Prostate gland (tissue), 2 donors: Measurements from ENCODE around the gene TPP1. TPM values are rescaled to one million over a fixed set of nuclear protein-coding genes. Genes with fewer than 3 reads are reported as not detected.

ENCODE experiments used
- DNase-seq: peaks from one replicate; pipeline ENCODE4 v3.0.0-alpha.2; 2019; ENCODE audit warnings: low spot score
- H3K27ac ChIP-seq, 2 donors: fragments of 200-600 bp; sonication (generic); 2 replicates each; pipeline ENCODE4 v1.5.1; 2017 to 2019
- H3K27me3 ChIP-seq: fragments of 200-600 bp; sonication (generic); replicated peaks from 2 replicates; pipeline ENCODE4 v1.5.1; 2019; ENCODE audit not compliant: insufficient read depth
- H3K36me3 ChIP-seq, 2 donors: fragments of 200-600 bp; sonication (generic); 1 replicate in 1 of 2; 2 replicates in 1 of 2; pipeline versions ENCODE4 v1.5.1 to v1.8.1; 2017 to 2019
- H3K4me1 ChIP-seq: fragments of 200-600 bp; sonication (generic); replicated peaks from 2 replicates; pipeline ENCODE4 v1.5.1; 2019
- H3K4me3 ChIP-seq, 2 donors: fragments of 200-600 bp; sonication (generic); 2 replicates each; pipeline ENCODE4 v1.5.1; 2017 to 2019
- H3K9me3 ChIP-seq: fragments of 200-600 bp; sonication (generic); 2 replicates; pipeline ENCODE4 v1.5.1; 2017
- CTCF ChIP-seq, 4 experiments: fragments of 200-600 bp in 2 of 4; fragments of 450-650 bp in 2 of 4; sonication (generic) in 2 of 4; IDR thresholded peaks; 1 replicate in 3 of 4; 2 replicates in 1 of 4; pipeline ENCODE4 v1.5.1; 2016 to 2019; ENCODE audit warnings: antibody characterized with exemption in 4 of 4, mild to moderate bottlenecking in 2 of 4, moderate library complexity in 2 of 4
- POLR2A ChIP-seq: fragments of 450-650 bp; IDR thresholded peaks from one replicate; pipeline ENCODE4 v1.6.1; 2016; ENCODE audit warnings: antibody characterized with exemption, mild to moderate bottlenecking
- POLR2AphosphoS5 ChIP-seq: sonication (generic); formaldehyde crosslinking; IDR thresholded peaks from one replicate; pipeline ENCODE4 v1.6.1; 2017; ENCODE audit warnings: antibody characterized with exemption
- WGBS: methylation state at CpG from one replicate; pipeline ENCODE4 v1.1.5; 2018; 5-methylcytosine and 5-hydroxymethylcytosine counted together
- intact Hi-C: fragments of 100-400 bp; cut with DNase I; formaldehyde crosslinking; loops from one replicate; pipeline ENCODE4 v1.14.2; 2022
- total RNA-seq, 2 donors: library from RNA; depleted of rRNA; stranded (reverse); fragments of >200 nt; gene quantifications; one replicate each; pipeline ENCODE4 v1.1.0, GENCODE V29; 2016

Gene TPP1
- total RNA-seq, 2 donors from 2014 or later, result 94.6 to 147 TPM

GRCh38 chr11:6642957-6643356 is 23.7 kb upstream of the TPP1 start:
- DNase-seq, result no peak
- no peak overlapping the region for H3K27ac ChIP-seq
- WGBS, result 87% methylated on average over 7 of the region's 7 CpGs
- H3K27me3 ChIP-seq, result no peaks in the 10 kb centered on the region
- H3K36me3 ChIP-seq, result peaks cover 0 to 6% of the 10 kb centered on the region in 2 donors
- intact Hi-C loops, result no loop called here
- no peak for TF ChIP-seq POLR2AphosphoS5
- no peak for TF ChIP-seq POLR2A
- TF ChIP-seq CTCF (IDR thresholded peaks at IDR 0.05), result no peak
- H3K9me3 ChIP-seq, result no peaks in the 10 kb centered on the region
- H3K4me1 ChIP-seq, result no peaks in the 10 kb centered on the region
- H3K4me3 ChIP-seq, result no peak overlapping the region

- no peaks in the 10 kb centered on the region for H3K4me1 ChIP-seq
- H3K27ac ChIP-seq, result no peak overlapping the region
- no peak overlapping the region for H3K4me3 ChIP-seq
- no peaks in the 10 kb centered on the region for H3K9me3 ChIP-seq
- H3K27me3 ChIP-seq, result no peaks in the 10 kb centered on the region
- DNase-seq, result no peak
- H3K36me3 ChIP-seq, result peaks cover 0 to 6% of the 10 kb centered on the region in 2 donors
- 95% methylated on average over 25 of the region's 26 CpGs for WGBS
- no peak for TF ChIP-seq POLR2AphosphoS5
- no peak for TF ChIP-seq CTCF (IDR thresholded peaks at IDR 0.05)
- no peak for TF ChIP-seq POLR2A
- intact Hi-C loops, result no loop called here
Measured at GRCh38 chr11:6640985-6641701, 21.9 kb upstream of the TPP1 start.

GRCh38 chr11:6640036-6640984 is 21.1 kb upstream of the TPP1 start:
- Histone ChIP-seq H3K36me3 (peaks cover 0 to 6% of the 10 kb centered on the region in 2 donors), H3K27me3 (no peaks in the 10 kb centered on the region), H3K9me3 (no peaks in the 10 kb centered on the region), H3K4me1 (no peaks in the 10 kb centered on the region), H3K4me3 (no peak overlapping the region), H3K27ac (no peak overlapping the region)
- 93% methylated on average over 29 of the region's 36 CpGs for WGBS
- TF ChIP-seq POLR2A, result no peak
- no peak for DNase-seq
- intact Hi-C loops, result no loop called here

- Histone ChIP-seq H3K27me3 (no peaks in the 10 kb centered on the region), H3K4me1 (no peaks in the 10 kb centered on the region), H3K9me3 (no peaks in the 10 kb centered on the region), H3K4me3 (no peak overlapping the region), H3K27ac (no peak overlapping the region), H3K36me3 (peaks cover 0 to 6% of the 10 kb centered on the region in 2 donors)
- DNase-seq, result no peak
- intact Hi-C loops, result no loop called here
- WGBS, result 63% methylated on average over 4 of the region's 4 CpGs
- TF ChIP-seq POLR2AphosphoS5, result no peak
- no peak for TF ChIP-seq POLR2A
- no peak for TF ChIP-seq CTCF (IDR thresholded peaks at IDR 0.05)
Measured at GRCh38 chr11:6638429-6638828, 19.2 kb upstream of the TPP1 start.

- Histone ChIP-seq H3K27ac (no peak overlapping the region), H3K4me1 (no peaks in the 10 kb centered on the region), H3K27me3 (no peaks in the 10 kb centered on the region), H3K9me3 (no peaks in the 10 kb centered on the region), H3K36me3 (peaks cover 0 to 6% of the 10 kb centered on the region in 2 donors), H3K4me3 (no peak overlapping the region)
- intact Hi-C loops, result no loop called here
- DNase-seq, result no peak
- TF ChIP-seq CTCF (IDR thresholded peaks at IDR 0.05) (no peak), POLR2AphosphoS5 (no peak), POLR2A (no peak)
- WGBS, result 25% methylated on average over 3 of the region's 3 CpGs
Measured at GRCh38 chr11:6637871-6638270, 18.6 kb upstream of the TPP1 start.
